ENCODE results near the gene OR6N2.

OR6N2 gene, protein sequence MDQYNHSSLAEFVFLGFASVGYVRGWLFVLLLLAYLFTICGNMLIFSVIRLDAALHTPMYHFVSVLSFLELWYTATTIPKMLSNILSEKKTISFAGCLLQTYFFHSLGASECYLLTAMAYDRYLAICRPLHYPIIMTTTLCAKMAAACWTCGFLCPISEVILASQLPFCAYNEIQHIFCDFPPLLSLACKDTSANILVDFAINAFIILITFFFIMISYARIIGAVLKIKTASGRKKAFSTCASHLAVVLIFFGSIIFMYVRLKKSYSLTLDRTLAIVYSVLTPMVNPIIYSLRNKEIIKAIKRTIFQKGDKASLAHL

DNA sequence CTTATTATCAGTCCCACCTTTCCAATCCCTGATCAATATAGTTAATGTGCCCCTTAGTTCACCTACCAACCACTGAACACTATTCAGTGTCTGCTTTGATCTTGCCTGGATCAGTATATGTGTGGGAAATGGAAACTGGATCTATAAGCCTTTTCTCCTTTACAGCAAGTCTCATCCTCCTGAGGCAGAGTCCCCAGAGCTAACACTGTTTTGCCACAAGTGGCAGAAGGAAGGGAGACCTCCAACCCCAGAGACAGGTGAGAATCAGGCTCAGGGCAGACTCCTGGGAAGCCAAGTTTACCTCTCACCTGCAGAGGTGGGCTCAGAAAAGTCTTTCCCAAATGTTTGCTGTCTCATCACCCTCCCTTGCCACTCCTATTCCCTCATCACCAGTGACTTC lies at the start of gene OR6N2:
Gene OR6N2 (minus strand): TSS at position 101 of the 400 bp plus-strand sequence. CDS start 3,569 bp downstream, outside the sequence.
- no peak for DNase-seq

DNA sequence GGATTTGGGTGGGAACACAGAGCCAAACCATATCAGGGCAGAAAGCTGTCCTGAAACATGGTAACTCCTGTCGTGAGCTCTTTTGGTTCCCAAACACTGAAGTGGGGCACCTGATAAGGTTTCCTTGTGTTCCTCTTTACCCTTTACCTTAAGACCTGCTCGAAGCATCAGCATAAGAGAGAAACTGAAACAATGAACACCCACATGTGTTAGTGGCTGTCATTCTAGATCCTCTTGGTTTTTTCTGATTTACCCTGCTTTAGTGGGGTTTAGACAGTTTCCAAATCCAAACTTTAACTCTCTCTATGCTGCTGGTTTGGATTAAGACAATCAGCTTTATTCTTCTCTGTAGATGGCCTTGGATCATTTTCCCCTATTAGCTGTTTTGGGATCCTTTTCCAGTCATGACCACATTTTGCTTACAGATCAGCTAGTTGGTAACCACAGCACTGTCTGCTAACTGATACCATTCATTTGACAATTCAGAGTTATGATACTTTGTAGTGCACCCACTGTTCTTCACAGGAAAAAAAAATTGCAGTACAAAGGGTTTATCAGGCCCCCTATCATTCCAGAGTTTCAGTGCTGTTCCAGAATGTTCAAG lies 49.2 kb upstream of the OR6N2 start:
- DNase-seq, result peak; percentile 41

DNA sequence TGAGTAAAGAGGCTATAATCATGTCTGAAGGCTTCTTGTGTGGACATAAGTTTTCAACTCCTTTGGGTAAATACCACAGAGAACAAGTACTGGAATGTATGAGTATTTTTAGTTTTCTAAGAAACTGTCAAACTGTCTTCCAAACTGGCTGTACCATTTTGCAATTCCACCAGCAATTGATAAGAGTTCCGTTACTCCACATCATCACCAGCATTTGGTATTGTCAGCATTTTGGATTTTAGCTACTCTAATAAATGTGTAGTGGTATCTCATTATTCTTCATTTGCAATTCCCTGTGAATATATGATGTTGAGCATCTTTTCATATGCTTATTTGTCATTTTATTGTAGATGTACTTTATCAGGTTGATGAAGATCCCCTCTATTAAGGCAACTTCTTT lies 40.7 kb upstream of the OR6N2 start:
- no peak for DNase-seq

DNA sequence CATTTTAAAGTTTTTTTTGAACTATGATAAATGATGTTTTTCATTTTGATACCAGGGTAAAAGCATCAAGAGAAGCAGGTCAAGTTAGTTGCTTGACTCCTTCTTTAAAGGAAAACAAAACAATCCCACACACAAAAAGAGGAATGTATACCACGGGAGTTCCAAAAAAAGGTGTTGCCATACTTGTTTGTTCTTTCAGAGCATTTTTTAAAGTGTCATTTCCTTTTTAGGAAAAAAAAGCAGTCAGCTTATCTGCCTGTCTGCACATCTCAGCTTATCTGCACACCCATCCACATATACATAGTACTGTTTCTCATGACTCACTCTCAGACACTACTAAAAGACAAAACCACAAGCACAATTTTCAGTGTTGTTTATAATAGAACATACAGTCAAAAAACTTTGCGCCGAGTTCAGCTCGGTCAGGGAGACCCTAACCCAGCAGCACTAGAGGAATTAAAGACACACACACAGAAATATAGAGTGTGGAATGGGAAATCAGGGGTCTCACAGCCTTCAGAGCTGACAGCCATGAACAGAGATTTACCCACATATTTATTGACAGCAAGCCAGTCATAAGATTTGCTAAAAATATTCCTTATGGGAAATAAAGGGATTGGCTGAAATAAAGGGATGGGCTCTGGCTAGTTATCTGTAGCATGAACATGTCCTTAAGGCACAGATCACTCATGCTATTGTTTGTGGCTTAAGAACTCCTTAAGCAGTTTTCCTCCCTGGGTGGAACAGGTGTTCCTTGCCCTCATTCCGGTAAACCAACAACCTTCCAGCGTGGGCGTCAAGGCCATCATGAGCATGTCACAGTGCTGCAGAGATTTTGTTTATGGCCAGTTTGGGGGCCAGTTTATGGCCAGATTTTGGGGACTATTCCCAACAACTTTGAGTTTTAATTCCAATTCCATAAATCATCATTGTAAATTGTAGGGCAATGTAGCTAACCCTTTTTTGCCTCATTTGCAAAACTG lies 38.7 kb upstream of the OR6N2 start:
- no peak for DNase-seq

DNA sequence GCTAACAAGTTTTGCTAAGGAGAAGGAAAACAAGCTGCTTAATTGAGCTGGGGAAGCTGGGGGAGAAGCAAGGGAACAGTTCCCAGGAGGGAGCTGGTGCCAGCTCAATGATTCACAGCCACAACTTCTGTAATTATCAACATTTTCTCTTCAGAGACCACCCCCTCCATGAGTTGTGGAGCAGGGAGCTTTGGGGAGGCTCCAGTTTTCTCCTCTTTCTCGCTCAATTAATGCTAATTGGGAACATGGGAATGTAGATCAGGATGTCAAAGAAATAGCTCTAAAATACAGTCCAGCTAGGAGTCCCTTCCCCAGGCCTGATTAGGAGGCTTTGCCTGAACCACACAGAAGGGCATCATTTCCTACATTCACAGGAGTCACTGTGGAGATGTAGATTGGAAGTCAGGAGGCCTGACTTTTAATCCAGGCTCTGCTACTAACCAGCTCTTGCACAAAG lies 38.0 kb upstream of the OR6N2 start:
- no peak for DNase-seq

DNA sequence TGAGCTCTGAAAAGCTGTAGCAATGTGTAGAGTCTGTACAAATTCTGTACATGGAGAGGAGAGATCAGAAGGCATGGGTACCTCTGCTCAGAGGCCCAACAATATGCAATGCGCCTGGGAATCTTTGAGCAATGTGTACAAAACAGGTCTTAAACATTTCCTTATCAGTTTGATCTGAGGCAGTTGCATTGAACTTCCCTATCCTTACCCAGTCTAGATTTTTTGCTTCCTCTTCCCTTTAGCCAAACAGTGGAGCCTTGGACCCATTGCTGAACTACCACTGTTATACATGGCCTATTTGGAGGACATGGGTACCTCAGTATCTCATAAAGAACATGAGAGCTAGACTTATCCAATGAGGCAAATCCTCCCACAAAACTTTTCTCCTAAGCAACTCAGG lies 37.6 kb upstream of the OR6N2 start:
- DNase-seq, result peak; percentile 51

DNA sequence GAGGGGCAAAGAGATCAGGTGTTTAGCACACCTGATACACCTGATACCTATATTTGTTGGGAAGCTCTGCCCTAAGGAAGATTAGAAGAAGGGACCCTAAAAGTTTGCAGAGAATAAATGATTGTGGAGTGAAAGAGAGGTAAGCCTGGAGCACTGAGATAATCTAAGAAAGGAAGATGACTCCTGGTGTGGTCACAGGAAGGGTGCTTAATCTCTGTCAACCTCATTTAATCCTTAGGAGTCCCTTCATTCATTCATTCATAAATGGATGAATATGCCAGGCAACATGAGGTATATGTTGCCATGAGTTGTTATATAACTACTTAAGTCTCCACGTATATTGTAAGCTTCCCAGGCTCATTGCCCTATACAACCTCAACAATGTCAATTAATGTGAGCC lies 34.0 kb upstream of the OR6N2 start:
- DNase-seq, result no peak

DNA sequence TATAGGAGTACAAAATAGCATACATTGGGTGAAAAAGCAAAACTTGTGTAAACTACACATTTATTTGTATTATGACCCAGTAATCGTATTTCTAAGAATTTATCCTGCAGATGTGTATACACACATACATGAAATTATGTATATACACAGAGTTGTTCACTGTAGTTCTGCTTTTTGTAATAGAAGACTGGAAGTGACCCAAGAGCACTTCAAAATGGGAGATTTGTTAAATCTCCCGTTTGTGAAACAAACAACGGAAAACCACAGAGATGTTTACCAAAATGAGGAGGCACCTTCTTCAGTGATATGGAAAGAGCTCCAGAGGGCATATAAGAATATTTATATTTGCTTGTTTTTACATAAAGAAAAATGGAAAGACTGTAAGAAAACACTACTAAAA lies 32.2 kb upstream of the OR6N2 start:
- peak; percentile 54 for DNase-seq

DNA sequence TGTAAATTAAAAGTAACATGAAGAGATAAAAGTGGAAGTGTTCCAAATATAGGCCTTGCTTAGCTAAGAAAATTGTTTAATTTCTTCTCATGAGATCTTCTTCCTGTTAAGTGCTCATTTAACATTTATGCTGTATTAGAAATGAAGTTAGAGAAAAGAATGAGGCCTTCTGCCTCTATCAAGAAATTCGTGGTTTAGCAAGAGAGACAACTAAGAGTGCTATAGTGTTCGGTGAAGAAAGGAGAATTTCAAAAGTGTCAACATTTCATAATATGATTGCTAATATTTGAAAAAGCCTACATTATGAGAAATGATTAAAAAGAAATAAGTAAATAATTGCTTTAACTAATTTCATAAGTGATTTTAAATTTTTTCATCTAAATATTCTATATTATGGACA lies 31.3 kb upstream of the OR6N2 start:
- DNase-seq, result peak; percentile 29

DNA sequence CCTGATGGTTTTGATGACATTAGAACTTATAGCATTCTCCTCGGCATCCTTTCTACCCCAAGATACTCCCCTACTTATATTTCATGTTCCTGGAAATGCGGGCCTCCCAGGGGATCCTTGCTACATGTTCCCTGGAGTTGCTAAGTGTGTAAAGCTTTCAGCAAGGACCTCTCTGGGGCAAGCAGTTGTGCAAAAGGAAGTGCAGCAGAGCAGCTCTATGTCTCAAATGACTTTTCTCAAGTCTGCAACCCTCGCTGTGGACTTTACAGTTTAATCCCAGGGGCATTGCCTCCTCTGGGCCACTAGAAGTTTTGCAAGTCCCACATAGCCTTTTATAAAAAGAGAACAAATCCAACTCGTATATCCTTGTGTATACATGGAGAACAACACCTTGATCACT lies 29.3 kb upstream of the OR6N2 start:
- no peak for DNase-seq

DNA sequence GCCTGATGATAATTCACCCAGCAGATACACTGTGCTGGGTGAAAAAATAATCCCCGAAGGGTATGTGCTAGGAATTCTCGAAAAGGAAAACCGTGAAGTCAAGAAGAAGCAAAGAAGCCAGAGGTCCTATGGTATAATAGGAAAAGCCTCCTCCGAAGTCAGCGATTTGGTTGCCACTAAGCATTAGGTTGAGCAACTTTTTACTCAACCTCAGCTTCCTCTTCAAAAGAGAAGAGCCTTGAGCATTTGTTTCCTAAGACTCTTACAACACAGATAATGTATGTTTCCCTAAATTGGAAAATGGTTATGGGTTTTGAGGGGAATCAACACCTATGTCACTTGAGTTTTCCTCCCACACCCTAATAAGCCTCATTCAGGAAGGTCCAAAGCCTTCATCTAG lies 28.9 kb upstream of the OR6N2 start:
- peak; percentile 89 for DNase-seq

DNA sequence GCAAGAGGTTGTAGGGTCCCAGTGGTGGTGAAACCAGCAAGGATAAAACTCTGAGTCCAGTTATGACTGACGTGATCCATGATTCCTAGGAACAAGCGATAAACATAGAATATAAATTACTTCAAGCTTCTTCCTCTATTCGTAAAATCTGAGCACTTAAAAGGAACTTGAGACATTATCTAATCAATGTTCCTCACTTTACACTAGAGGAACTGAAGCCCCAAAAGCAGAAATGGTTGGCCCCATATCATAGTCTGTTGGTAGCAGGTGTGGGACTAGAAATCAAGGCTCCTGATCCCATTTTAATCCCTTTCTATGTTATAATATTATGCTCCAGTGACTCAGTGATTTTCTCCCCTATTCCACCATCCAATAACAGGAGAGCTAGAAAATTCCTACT lies 28.3 kb upstream of the OR6N2 start:
- peak; percentile 52 for DNase-seq

DNA sequence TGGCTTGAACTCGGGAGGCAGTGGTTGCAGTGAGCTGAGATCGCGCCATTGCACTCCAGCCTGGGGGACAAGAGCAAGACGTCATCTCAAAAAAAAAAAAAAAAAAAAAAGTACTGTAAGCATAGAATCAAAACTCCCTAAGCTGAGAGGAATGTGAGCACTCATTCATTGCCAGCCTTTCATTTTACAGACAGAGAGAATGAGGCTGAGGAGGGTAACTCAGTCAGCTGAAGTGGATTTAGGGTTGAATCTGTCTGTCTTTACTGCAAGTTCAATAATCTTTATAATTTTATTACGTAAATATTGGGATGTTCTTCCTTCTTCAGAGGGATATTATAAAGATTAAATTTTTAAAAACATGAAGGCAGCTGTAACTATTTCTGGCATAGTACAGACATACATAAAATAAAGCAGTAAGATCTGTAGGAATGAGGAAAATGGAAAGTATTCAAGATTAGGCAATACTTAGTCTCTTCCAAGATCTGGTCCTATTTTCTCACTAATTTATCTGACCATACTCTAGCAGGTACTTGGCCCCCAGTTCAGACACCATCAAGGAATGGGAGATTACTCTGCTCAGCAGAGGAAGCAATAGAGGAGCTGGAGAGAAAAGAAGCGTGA lies 26.0 kb upstream of the OR6N2 start:
- DNase-seq, result no peak

DNA sequence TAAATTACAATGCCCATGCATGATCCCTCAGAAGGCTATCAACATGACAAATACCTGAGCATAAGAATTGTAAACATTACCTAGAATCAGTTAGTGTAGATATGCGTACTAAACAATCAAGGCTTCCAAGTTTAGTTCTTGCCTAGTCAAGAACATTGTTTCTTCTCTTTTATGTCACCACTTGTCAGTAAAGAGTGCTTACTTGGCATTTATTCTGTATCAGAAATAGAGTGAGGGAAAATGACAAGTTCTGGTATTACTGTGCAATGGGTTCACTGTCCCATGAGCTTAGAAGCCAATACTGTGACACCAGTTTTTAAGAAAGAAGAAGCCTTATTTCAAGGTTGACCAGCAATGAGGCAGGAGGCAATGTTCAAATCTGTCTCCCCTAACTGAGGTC lies 22.7 kb upstream of the OR6N2 start:
- DNase-seq, result no peak

DNA sequence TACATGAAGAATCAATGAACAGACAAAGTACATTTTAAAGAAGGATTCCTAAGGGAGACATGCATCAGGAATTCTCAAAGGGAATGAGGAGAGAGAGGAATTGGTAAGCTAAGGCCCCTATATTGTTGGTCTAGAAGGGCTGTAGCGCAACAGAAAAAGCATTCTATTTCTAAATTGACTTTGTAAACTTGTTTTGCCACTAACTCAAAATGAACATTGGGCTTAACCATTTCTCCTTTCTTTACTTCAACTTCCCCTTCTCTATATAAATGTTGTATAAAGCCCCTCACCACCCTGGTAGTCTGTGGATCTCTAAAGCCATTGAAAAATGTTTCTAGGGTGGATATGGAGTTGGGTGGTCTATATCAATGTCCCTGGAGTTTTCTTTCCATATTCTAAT lies 20.4 kb upstream of the OR6N2 start:
- no peak for DNase-seq

DNA sequence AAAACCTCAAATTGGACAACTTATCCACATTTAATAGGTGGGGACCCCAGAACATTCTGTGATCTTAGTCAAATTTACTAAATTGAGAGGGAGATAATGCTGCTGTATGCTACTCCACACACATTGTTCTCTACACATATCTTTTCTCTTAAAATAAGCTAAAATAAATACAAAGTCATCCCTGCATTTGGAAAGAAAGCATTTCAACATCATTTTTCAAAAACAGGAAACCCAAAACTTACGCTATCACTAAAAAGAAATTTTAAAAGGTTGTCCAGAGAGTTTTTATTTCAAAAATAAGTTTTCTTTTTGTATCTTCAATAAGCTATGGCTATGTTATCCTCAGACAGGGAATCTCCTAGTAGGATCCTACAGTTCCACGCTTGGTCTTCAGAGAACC lies 19.5 kb upstream of the OR6N2 start:
- peak; percentile 39 for DNase-seq

DNA sequence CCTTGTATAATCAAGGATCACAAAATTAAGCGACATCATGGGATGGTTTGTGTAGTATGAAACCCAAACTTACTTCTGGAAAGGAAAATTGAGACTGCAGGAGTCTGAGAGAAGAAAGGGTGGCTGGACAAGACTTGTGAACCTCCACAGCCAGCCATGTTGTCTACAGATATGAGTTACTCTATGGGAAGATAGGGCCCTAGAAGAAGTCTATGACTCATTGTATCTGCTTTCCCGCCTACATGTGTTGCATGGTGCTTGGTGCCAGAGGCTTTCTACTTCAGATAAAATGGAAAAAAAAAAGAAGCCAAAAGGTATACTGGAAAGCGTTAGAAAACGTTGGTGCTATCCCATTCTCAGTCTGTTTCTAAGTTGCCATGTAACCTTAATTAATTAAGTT lies 18.7 kb upstream of the OR6N2 start:
- peak; percentile 56 for DNase-seq

DNA sequence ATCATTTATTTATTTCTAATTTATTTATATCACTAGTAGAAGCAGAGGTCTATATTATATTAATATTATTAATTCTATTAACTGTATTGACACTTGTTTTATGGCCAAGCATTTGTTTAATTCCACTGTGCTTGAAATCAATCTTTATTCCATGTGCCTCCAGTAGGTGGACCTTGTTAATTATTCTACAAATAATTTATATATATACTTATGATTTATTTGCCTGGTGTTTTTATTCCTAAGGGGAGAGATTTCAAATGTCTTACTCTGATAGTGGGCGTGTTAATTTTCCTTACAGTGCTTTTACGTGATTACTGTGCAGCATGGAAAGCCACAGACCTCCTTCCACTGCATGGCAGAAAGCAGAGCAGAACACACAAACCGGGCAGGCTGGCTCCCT lies 17.5 kb upstream of the OR6N2 start:
- DNase-seq, result no peak

DNA sequence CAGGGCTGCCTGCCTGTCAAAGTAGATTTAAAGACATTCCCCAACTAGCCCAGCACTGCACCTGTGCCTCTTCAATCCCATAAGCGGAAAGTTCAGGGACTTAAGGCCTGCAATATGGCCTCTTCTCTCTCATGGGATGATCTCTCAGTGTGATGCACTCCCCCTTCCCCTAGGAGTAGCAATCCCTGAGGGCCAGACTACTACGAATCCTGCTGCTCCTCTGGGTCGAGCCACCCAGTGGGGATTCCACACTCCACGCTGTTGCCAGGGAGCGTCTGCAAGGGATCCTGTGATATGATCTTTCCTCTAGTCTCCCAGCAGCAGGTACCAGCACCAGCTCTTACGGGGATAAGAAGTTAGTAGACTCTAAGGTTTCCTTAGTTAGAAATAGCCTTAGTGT lies 13.2 kb upstream of the OR6N2 start:
- DNase-seq, result no peak

DNA sequence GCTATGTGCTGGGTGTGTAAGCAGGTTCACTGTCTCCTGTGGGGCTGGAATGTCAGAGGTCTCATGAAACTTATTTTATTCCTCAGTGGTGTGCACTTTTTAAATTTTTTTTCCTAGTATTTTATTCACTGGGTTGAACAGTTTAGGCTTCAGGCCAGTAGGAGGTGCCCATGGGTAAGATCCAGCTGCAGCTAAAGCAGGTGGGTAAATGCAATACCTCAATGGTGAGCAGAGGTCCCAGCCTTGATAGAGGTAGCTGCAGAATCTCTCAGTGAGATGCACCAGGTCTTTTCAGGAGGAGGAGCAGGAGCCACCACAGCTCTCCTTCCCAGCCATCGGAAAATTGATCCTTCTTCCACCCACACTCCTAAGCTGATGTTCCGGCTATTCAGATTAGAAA lies 12.6 kb upstream of the OR6N2 start:
- DNase-seq, result peak; percentile 35

DNA sequence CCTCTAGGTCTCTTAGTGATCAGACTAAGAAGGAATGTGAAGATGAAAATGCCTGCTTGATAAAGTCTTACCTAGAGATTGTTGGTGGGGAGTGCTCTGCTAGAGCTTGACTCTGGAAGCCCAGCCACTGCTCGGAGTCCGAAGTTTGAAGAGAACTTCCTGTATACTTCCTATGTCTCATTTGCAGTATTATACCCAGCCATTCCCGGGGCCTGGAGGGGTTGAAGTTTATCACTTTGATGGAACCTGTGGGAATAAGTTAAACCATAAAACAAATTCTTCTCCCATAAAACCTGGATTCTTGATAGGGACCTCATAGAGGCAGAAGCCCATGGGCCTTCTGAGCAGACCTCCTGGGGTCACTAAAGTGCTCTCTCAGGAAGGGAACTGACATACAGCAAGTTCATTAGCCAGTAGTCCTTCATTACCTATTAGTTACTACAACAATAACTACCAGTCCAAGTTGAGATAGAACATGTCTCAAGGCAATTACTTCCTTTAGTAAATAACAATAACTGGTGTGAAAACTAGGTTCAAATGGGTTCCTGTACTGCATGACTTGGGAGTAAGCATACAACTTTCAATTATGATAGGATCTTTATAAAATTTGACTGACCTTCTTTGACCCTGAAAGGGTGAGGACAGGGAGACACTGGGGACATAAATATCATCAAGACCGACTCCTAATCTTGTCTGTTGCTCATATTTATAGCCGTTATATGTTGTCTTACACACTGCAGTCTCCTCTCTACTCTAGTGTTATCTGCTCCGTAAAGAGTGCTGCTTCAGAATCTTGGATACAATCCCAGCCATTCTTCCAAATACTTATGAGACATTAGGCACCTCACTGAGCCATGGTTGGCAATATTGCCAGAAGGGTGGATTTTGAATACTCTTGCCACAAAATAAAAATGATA lies 8.8 kb downstream of the OR6N2 start, which contains the start of gene OR6N1:
Gene OR6N1 (minus strand): TSS at position 246 of the 917 bp plus-strand sequence. CDS start 5,513 bp downstream, outside the sequence.
- no peak for DNase-seq

DNA sequence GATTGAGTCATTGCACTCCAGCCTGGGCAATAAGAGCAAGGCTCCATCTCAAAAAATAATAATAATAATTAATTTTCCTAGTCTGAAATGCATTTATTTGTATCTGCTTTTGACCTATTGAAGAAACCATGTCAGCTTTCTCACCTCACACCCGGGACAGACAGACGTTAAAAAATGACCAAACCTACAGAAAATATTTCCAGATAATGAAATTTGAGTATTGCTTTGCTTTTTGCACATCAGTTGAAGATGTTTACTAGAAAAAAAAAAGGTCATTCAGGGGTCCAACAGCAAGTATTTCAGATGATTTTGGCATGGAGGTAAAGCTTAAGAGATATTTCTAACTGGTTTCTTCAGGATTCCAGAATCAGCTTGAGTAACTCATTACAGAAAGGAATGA lies 26.6 kb downstream of the OR6N2 start, which contains the start of gene OR6K6:
Gene OR6K6 (plus strand): TSS at position 301 of the 400 bp plus-strand sequence. CDS start 168 bp downstream, outside the sequence.
- DNase-seq, result no peak
